Panc1 (cell line): ENCODE results near the gene C1orf159. TPM values are rescaled to one million over a fixed set of nuclear protein-coding genes. Genes with fewer than 3 reads are reported as not detected.

Experiments used
- ATAC-seq: fragments of 200-7000 bp; cut with Tn5 transposase; 2 replicates; pipeline ENCODE4 v1.9.1; 2020; ENCODE audit warnings: mild to moderate bottlenecking, moderate library complexity
- BruUV-seq: library from RNA; stranded (reverse); fragments of 400-500 nt; replicated peaks from 2 replicates; lab custom pipeline; 2021; lab: Mats Ljungman, UMichigan
- CTCF ChIA-PET: fragments of 300-600 bp; sonication (Branson Sonifier 250); formaldehyde crosslinking; loops from one replicate; lab custom pipeline; 2022; ENCODE audit warnings: antibody characterized with exemption; lab: Charles Lee
- POLR2A ChIA-PET: fragments of 300-600 bp; sonication (Branson Sonifier 250); formaldehyde crosslinking; loops from one replicate; lab custom pipeline; 2022; ENCODE audit warnings: antibody characterized with exemption; lab: Charles Lee
- DNase-seq: peaks from one replicate; pipeline ENCODE4 v3.0.0-alpha.2; 2010; ENCODE audit warnings: low read depth, low spot score
- H3K27ac ChIP-seq: 2 replicates; pipeline ENCODE4 v1.5.1; 2011; ENCODE audit warnings: mild to moderate bottlenecking, low read length, inconsistent platforms
- H3K27me3 ChIP-seq: fragments of 200-500 bp; sonication (Bioruptor generic); 2 replicates; pipeline ENCODE4 v1.6.0; 2014; ENCODE audit warnings: low read length, inconsistent platforms; ENCODE audit not compliant: control insufficient read depth, insufficient read depth
- H3K36me3 ChIP-seq: fragments of 200-500 bp; sonication (Bioruptor generic); 2 replicates; pipeline ENCODE4 v1.5.1; 2014; ENCODE audit warnings: inconsistent platforms, mild to moderate bottlenecking, low read length, moderate library complexity; ENCODE audit not compliant: control insufficient read depth, insufficient read depth
- H3K4me1 ChIP-seq: 2 replicates; pipeline ENCODE4 v1.5.1; 2011; ENCODE audit warnings: inconsistent platforms, mild to moderate bottlenecking, low read length, moderate library complexity; ENCODE audit not compliant: control insufficient read depth, insufficient read depth
- H3K4me3 ChIP-seq, 2 experiments: 2 replicates each; pipeline ENCODE4 v1.5.1; 2011 to 2012; ENCODE audit warnings: low read depth in 2 of 2, low read length in 2 of 2, mild to moderate bottlenecking in 2 of 2, inconsistent platforms in 1 of 2, moderate library complexity in 1 of 2
- H3K9me3 ChIP-seq: fragments of 200-500 bp; sonication (Bioruptor generic); 2 replicates; pipeline ENCODE4 v1.5.1; 2014; ENCODE audit warnings: low read depth, mild to moderate bottlenecking, inconsistent platforms, low read length, moderate library complexity; ENCODE audit not compliant: control insufficient read depth, insufficient read depth
- POLR2AphosphoS5 ChIP-seq: IDR thresholded peaks from 2 replicates; pipeline ENCODE4 v1.6.1; 2012; ENCODE audit warnings: mild to moderate bottlenecking, low read depth, low read length, moderate library complexity
- SIN3A ChIP-seq: IDR thresholded peaks from 2 replicates; pipeline ENCODE4 v1.6.1; 2012; ENCODE audit warnings: low read depth, mild to moderate bottlenecking, low read length, moderate library complexity, borderline replicate concordance; ENCODE audit not compliant: insufficient read depth
- TCF7L2 ChIP-seq: IDR thresholded peaks from 2 replicates; pipeline ENCODE4 v1.6.1; 2011; ENCODE audit warnings: mild to moderate bottlenecking, low read depth, low read length, inconsistent platforms
- in situ Hi-C: cut with HindIII; loops from 2 replicates; pipeline ENCODE4 v1.10.0; 2016; ENCODE audit warnings: low sequenced_read_pairs, low pct_unique_long_range_greater_than_20kb
- intact Hi-C: fragments of 100-400 bp; cut with micrococcal nuclease; formaldehyde crosslinking; loops from one replicate; pipeline ENCODE4 v1.10.0; 2022; ENCODE audit not compliant: unreplicated experiment
- total RNA-seq: library from RNA; stranded (reverse); gene quantifications from one replicate; pipeline ENCODE4 v1.2.1, GENCODE V29; 2021; ENCODE audit not compliant: unreplicated experiment
- TF ChIP-seq, protein P1 (sequence below): fragments of 450-650 bp; IDR thresholded peaks from 2 replicates; pipeline ENCODE4 v1.5.1; 2017; ENCODE audit warnings: mild to moderate bottlenecking
- TF ChIP-seq, protein P2 (sequence below), 2 experiments: IDR thresholded peaks; 2 replicates each; pipeline ENCODE4 v1.6.1; 2011 to 2012; ENCODE audit warnings: low read depth in 2 of 2, control low read depth in 1 of 2, low read length in 1 of 2, mild to moderate bottlenecking in 1 of 2, moderate library complexity in 1 of 2; ENCODE audit not compliant: insufficient read depth in 1 of 2

The C1orf159 gene
- total RNA-seq, 1 experiment from 2014 or later = 28.8 TPM

DNA sequence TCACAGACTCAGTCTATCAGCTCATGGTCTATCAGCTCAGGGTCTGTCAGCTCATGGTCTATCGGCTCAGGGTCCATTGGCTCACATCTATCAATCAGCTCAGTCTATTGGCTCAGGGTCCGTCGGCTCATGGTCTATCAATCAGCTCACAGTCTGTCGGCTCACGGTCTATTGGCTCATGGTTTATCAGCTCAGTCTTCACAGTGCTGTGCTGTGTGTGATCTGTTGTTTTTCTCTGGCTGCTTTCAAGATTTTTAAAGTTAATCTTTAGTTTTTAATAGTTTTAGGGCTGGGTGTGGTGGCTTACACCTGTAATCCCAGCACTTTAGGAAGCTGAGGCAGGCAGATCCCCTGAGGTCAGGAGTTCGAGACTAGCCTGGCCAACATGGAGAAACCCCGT lies 14.4 kb downstream of the C1orf159 start:
- in situ Hi-C loops = no loop called here
- BruUV-seq = no TSS peak
- POLR2A ChIA-PET = interaction anchor here (0.6 kb wide), 1 partner anchor 171 kb away, joined by 4 read pairs; no protein-coding TSS in a partner anchor
- no peak for ATAC-seq
- H3K27ac ChIP-seq = no peak overlapping the region
- CTCF ChIA-PET = no interaction called here
- TF ChIP-seq, protein P1, sequence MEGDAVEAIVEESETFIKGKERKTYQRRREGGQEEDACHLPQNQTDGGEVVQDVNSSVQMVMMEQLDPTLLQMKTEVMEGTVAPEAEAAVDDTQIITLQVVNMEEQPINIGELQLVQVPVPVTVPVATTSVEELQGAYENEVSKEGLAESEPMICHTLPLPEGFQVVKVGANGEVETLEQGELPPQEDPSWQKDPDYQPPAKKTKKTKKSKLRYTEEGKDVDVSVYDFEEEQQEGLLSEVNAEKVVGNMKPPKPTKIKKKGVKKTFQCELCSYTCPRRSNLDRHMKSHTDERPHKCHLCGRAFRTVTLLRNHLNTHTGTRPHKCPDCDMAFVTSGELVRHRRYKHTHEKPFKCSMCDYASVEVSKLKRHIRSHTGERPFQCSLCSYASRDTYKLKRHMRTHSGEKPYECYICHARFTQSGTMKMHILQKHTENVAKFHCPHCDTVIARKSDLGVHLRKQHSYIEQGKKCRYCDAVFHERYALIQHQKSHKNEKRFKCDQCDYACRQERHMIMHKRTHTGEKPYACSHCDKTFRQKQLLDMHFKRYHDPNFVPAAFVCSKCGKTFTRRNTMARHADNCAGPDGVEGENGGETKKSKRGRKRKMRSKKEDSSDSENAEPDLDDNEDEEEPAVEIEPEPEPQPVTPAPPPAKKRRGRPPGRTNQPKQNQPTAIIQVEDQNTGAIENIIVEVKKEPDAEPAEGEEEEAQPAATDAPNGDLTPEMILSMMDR = no peak
- TF ChIP-seq TCF7L2 = no peak
- TF ChIP-seq, protein P2, sequence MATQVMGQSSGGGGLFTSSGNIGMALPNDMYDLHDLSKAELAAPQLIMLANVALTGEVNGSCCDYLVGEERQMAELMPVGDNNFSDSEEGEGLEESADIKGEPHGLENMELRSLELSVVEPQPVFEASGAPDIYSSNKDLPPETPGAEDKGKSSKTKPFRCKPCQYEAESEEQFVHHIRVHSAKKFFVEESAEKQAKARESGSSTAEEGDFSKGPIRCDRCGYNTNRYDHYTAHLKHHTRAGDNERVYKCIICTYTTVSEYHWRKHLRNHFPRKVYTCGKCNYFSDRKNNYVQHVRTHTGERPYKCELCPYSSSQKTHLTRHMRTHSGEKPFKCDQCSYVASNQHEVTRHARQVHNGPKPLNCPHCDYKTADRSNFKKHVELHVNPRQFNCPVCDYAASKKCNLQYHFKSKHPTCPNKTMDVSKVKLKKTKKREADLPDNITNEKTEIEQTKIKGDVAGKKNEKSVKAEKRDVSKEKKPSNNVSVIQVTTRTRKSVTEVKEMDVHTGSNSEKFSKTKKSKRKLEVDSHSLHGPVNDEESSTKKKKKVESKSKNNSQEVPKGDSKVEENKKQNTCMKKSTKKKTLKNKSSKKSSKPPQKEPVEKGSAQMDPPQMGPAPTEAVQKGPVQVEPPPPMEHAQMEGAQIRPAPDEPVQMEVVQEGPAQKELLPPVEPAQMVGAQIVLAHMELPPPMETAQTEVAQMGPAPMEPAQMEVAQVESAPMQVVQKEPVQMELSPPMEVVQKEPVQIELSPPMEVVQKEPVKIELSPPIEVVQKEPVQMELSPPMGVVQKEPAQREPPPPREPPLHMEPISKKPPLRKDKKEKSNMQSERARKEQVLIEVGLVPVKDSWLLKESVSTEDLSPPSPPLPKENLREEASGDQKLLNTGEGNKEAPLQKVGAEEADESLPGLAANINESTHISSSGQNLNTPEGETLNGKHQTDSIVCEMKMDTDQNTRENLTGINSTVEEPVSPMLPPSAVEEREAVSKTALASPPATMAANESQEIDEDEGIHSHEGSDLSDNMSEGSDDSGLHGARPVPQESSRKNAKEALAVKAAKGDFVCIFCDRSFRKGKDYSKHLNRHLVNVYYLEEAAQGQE (IDR thresholded peaks at IDR 0.05; ENCODE audit: insufficient read depth in 1 of 2, low read depth in 2 of 2, low read length in 1 of 2) = no peak
- TF ChIP-seq POLR2AphosphoS5 = no peak
- no peak for TF ChIP-seq SIN3A
- no peaks in the 10 kb centered on the region for H3K4me1 ChIP-seq
- H3K36me3 ChIP-seq = no peaks in the 10 kb centered on the region
- intact Hi-C loops = no loop called here
- no peak for DNase-seq
- H3K4me3 ChIP-seq = no peak overlapping the region
- peaks cover 7% of the 10 kb centered on the region; the same call in 1 of the 2 replicates for H3K9me3 ChIP-seq
- H3K27me3 ChIP-seq = no peaks in the 10 kb centered on the region

DNA sequence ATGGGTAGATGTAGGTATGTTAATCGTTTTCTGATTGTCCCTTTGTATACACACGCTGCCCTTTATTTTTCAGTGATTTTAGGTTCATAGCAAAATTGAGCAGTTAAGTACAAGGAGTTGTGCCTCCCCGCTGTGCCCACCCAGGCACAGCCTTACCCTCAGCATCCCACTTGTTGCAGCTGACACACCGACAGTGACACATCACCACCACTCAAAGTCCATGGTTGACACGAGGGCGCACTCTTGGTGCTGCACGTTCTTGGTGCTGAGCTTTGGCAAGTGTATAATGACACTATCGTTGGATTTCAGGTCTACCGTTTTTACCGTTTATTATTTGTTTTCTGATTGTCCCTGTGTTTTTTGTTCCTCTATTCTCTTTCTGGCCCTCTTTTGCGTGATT lies 15.6 kb downstream of the C1orf159 start:
- intact Hi-C loops = no loop called here
- CTCF ChIA-PET = no interaction called here
- BruUV-seq = no TSS peak

More for the DNA sequence above, 15.6 kb downstream of the C1orf159 start:
- Histone ChIP-seq H3K27me3 (no peaks in the 10 kb centered on the region), H3K27ac (no peak overlapping the region), H3K9me3 (peaks cover 3% of the 10 kb centered on the region; the same call in 1 of the 2 replicates), H3K4me1 (no peaks in the 10 kb centered on the region), H3K36me3 (no peaks in the 10 kb centered on the region), H3K4me3 (no peak overlapping the region)
- TF ChIP-seq SIN3A (no peak), TCF7L2 (no peak), POLR2AphosphoS5 (no peak)
- TF ChIP-seq, protein P1 = no peak
- TF ChIP-seq, protein P2 (IDR thresholded peaks at IDR 0.05; ENCODE audit: insufficient read depth in 1 of 2, low read depth in 2 of 2, low read length in 1 of 2) = no peak
- POLR2A ChIA-PET = no interaction called here
- DNase-seq = no peak
- in situ Hi-C loops = no loop called here
- no peak for ATAC-seq
